ENCODE measurements around the gene CBX4. TPM values are rescaled to one million over a fixed set of nuclear protein-coding genes. Genes with fewer than 3 reads are reported as not detected.
A peak's percentile ranks its signal among the peaks of the same experiment; 100 is the strongest.

The CBX4 gene
- total and polyA plus RNA-seq, 2 of the 13 experiments (the other 11 are each of a cell fraction or from before 2014, with no cell fraction given), result 25.8 to 50.8 TPM

DNA sequence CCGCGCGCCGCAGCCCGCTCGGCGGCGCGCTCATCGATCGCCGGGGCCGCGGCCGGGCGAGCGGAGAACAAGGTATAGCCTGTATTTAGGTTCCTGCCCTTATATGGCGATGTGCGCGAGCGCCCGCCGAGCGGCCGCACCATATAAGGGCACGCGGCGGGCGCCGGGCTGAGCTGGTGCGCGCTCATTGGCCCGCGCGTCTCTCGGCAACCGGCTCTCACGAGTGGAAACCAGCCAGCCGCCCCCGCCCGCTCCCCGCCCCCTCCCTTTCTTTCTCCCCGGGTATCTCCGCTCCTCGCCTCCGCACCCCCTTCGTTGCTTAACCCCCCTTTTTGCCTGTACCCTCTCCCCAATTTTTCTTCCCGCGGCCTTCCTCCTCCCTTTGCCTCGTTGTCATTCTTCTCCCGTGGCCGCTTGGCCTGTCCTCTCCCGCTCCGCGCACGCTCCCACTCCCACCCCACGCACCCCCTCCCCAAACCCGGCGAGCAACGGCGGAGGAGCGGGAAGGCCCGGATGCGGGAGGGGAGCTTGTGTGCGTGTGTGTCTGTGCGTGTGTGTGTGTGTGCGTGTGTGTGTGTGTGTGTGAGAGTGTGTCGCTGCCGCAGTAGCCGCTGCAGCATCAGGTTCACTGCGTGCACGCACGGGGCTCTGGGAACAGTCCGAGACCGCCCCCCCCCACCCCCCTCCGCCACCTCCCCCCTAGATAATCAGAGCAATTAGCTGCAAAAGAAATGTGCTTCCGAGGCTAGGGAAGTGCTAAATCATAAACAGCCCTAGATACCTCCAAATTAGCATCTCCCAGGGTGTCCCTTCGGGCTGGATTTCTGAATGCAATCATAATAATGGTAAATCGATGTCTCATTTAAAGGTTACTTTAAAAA is 28.9 kb downstream of the CBX4 start:
- FAIRE-seq (peak; percentile 18), ATAC-seq (peak; percentile 77), DNase-seq (ENCODE audit: low spot score) (peak; percentile 83)
- intact Hi-C loops (cut with micrococcal nuclease; ENCODE audit: unreplicated experiment), result loop anchor here (1.0 to 2.0 kb wide), 2 partner anchors 22 to 182 kb away; no protein-coding TSS in a partner anchor
- 4% methylated on average over 74 of the region's 79 CpGs for WGBS (ENCODE audit: low lambda C conversion rate)
- no TSS peak for BruUV-seq (replicated peaks)
- ChIA-PET CTCF (ENCODE audit: low intra/inter-chr PET ratio, low total read pairs) (interaction anchor here (0.5 to 2.3 kb wide), 6 partner anchors 20 to 161 kb away, joined by 3 to 14 read pairs (median 6); no protein-coding TSS in a partner anchor), POLR2A (interaction anchor here (0.6 to 16.5 kb wide), 17 partner anchors 9 to 782 kb away, joined by 3 to 274 read pairs (median 5); partner anchors contain the start of genes CBX4 and CBX8)
- H3K9ac ChIP-seq (ENCODE audit: insufficient read depth, low read depth, low read length), result peak overlapping the region; percentile 59; the same call in 1 of the 2 replicates
- H3K36me3 ChIP-seq (replicated peaks in 1 of 2; ENCODE audit: control insufficient read depth in 1 of 2, insufficient read depth in 2 of 2, low read length in 2 of 2), result no peaks in the 10 kb centered on the region
- H3K4me1 ChIP-seq (ENCODE audit: insufficient read depth, low read length), result peaks cover 49% of the 10 kb centered on the region
- H3K79me2 ChIP-seq (ENCODE audit: insufficient read depth, low read length), result no peaks in the 10 kb centered on the region
- no peaks in the 10 kb centered on the region for H4K20me1 ChIP-seq (ENCODE audit: insufficient read depth, low read length)
- H3K4me2 ChIP-seq (ENCODE audit: low read depth, low read length), result peak overlapping the region; percentile 86
- H3K4me3 ChIP-seq (replicated peaks in 1 of 3; ENCODE audit: insufficient read depth in 1 of 3, low read depth in 2 of 3, low read length in 3 of 3), result peak overlapping the region in 2 of 3 experiments; percentile 38 to 62; a peak in 3 of 6 replicates
- H3K9me3 ChIP-seq (ENCODE audit: low read length), result no peaks in the 10 kb centered on the region
- H3K27me3 ChIP-seq (ENCODE audit: control insufficient read depth in 1 of 2, insufficient read depth in 2 of 2, low read length in 2 of 2), result peaks cover 25 to 68% of the 10 kb centered on the region in 2 experiments
- no peak overlapping the region for H3K27ac ChIP-seq (ENCODE audit: extremely low read length, insufficient read depth, low read length)
- in situ Hi-C loops (cut with HindIII; ENCODE audit: extremely low pct_ligation_motif_present, low pct_unique_long_range_greater_than_20kb), result loop anchor here (5.0 kb wide), 1 partner anchor 182 kb away; no protein-coding TSS in a partner anchor
- H2AFZ ChIP-seq (ENCODE audit: low read length), result no peak overlapping the region
- TF ChIP-seq NRL (CRISPR knock-in tag; IDR thresholded peaks at IDR 0.05; ENCODE audit: borderline replicate concordance), result no peak
- TF ChIP-seq ZNF30 (CRISPR knock-in tag; IDR thresholded peaks at IDR 0.05), result no peak
- TF ChIP-seq, protein P1, sequence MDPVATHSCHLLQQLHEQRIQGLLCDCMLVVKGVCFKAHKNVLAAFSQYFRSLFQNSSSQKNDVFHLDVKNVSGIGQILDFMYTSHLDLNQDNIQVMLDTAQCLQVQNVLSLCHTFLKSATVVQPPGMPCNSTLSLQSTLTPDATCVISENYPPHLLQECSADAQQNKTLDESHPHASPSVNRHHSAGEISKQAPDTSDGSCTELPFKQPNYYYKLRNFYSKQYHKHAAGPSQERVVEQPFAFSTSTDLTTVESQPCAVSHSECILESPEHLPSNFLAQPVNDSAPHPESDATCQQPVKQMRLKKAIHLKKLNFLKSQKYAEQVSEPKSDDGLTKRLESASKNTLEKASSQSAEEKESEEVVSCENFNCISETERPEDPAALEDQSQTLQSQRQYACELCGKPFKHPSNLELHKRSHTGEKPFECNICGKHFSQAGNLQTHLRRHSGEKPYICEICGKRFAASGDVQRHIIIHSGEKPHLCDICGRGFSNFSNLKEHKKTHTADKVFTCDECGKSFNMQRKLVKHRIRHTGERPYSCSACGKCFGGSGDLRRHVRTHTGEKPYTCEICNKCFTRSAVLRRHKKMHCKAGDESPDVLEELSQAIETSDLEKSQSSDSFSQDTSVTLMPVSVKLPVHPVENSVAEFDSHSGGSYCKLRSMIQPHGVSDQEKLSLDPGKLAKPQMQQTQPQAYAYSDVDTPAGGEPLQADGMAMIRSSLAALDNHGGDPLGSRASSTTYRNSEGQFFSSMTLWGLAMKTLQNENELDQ (CRISPR knock-in tag; IDR thresholded peaks at IDR 0.05; ENCODE audit: borderline replicate concordance), result no peak
- TF ChIP-seq LCORL (IDR thresholded peaks at IDR 0.05), result no peak
- peak; percentile 57; the same call in 1 of the 2 replicates for TF ChIP-seq LCORL (CRISPR knock-in tag; IDR thresholded peaks at IDR 0.05)
- no peak for TF ChIP-seq MXD4 (CRISPR knock-in tag; IDR thresholded peaks at IDR 0.05)
- TF ChIP-seq ZNF530 (CRISPR knock-in tag; IDR thresholded peaks at IDR 0.05; ENCODE audit: low read depth), result no peak
- no peak for TF ChIP-seq ZBTB20 (CRISPR knock-in tag; IDR thresholded peaks at IDR 0.05; ENCODE audit: borderline replicate concordance, low read depth)
- TF ChIP-seq JDP2 (CRISPR knock-in tag; IDR thresholded peaks at IDR 0.05; ENCODE audit: borderline replicate concordance), result no peak
- no peak for TF ChIP-seq GABPB1 (CRISPR knock-in tag; IDR thresholded peaks at IDR 0.05)
- TF ChIP-seq, protein P2, sequence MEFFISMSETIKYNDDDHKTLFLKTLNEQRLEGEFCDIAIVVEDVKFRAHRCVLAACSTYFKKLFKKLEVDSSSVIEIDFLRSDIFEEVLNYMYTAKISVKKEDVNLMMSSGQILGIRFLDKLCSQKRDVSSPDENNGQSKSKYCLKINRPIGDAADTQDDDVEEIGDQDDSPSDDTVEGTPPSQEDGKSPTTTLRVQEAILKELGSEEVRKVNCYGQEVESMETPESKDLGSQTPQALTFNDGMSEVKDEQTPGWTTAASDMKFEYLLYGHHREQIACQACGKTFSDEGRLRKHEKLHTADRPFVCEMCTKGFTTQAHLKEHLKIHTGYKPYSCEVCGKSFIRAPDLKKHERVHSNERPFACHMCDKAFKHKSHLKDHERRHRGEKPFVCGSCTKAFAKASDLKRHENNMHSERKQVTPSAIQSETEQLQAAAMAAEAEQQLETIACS (CRISPR knock-in tag; IDR thresholded peaks at IDR 0.05), result peak; percentile 82
- no peak for TF ChIP-seq U2AF1 (optimal IDR thresholded peaks at IDR 0.05; ENCODE audit: low read depth, low read length)
- TF ChIP-seq, protein P3, sequence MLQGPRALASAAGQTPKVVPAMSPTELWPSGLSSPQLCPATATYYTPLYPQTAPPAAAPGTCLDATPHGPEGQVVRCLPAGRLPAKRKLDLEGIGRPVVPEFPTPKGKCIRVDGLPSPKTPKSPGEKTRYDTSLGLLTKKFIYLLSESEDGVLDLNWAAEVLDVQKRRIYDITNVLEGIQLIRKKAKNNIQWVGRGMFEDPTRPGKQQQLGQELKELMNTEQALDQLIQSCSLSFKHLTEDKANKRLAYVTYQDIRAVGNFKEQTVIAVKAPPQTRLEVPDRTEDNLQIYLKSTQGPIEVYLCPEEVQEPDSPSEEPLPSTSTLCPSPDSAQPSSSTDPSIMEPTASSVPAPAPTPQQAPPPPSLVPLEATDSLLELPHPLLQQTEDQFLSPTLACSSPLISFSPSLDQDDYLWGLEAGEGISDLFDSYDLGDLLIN (CRISPR knock-in tag; IDR thresholded peaks at IDR 0.05; ENCODE audit: borderline replicate concordance), result no peak
- no peak for TF ChIP-seq ZNF180 (CRISPR knock-in tag; IDR thresholded peaks at IDR 0.05; ENCODE audit: borderline replicate concordance, low read depth)
- TF ChIP-seq, protein P4, sequence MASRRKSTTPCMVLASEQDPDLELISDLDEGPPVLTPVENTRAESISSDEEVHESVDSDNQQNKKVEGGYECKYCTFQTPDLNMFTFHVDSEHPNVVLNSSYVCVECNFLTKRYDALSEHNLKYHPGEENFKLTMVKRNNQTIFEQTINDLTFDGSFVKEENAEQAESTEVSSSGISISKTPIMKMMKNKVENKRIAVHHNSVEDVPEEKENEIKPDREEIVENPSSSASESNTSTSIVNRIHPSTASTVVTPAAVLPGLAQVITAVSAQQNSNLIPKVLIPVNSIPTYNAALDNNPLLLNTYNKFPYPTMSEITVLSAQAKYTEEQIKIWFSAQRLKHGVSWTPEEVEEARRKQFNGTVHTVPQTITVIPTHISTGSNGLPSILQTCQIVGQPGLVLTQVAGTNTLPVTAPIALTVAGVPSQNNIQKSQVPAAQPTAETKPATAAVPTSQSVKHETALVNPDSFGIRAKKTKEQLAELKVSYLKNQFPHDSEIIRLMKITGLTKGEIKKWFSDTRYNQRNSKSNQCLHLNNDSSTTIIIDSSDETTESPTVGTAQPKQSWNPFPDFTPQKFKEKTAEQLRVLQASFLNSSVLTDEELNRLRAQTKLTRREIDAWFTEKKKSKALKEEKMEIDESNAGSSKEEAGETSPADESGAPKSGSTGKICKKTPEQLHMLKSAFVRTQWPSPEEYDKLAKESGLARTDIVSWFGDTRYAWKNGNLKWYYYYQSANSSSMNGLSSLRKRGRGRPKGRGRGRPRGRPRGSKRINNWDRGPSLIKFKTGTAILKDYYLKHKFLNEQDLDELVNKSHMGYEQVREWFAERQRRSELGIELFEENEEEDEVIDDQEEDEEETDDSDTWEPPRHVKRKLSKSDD (CRISPR knock-in tag; IDR thresholded peaks at IDR 0.05; ENCODE audit: low read depth), result no peak
